Astrocyte (in vitro differentiated cells and primary cell): ENCODE results near the gene MED12L. TPM values are rescaled to one million over a fixed set of nuclear protein-coding genes. Genes with fewer than 3 reads are reported as not detected.
A peak's percentile ranks its signal among the peaks of the same experiment; 100 is the strongest.

Experiments
- DNase-seq: peaks from one replicate; pipeline ENCODE4 v3.0.0-alpha.2; 2010; ENCODE audit warnings: low read depth
- FAIRE-seq: peaks from 2 replicates; lab custom pipeline; 2011; peaks lifted over from hg19 to GRCh38; lab: Jason Lieb, UNC
- H2AFZ ChIP-seq: 2 replicates; pipeline ENCODE4 v1.6.0; 2012; ENCODE audit warnings: low read depth, low read length, inconsistent platforms
- H3K27ac ChIP-seq: 2 replicates; pipeline ENCODE4 v1.5.1; 2011; ENCODE audit warnings: low read depth, low read length, inconsistent platforms
- H3K27me3 ChIP-seq: 2 replicates; pipeline ENCODE4 v1.6.0; 2011; ENCODE audit warnings: low read length, inconsistent platforms; ENCODE audit not compliant: insufficient read depth
- H3K36me3 ChIP-seq: 2 replicates; pipeline ENCODE4 v1.5.1; 2011; ENCODE audit warnings: low read length, inconsistent platforms; ENCODE audit not compliant: insufficient read depth
- H3K4me1 ChIP-seq: 2 replicates; pipeline ENCODE4 v1.5.1; 2011; ENCODE audit warnings: low read length, inconsistent platforms; ENCODE audit not compliant: insufficient read depth
- H3K4me2 ChIP-seq: 2 replicates; pipeline ENCODE4 v1.6.0; 2012; ENCODE audit warnings: low read length, inconsistent platforms
- H3K4me3 ChIP-seq: 2 replicates; pipeline ENCODE4 v1.5.1; 2011; ENCODE audit warnings: low read depth, mild to moderate bottlenecking, low read length, inconsistent platforms; ENCODE audit not compliant: insufficient read depth
- H3K79me2 ChIP-seq: 2 replicates; pipeline ENCODE4 v1.6.0; 2012; ENCODE audit warnings: mild to moderate bottlenecking, low read length, inconsistent platforms; ENCODE audit not compliant: insufficient read depth
- H3K9ac ChIP-seq: 2 replicates; pipeline ENCODE4 v1.6.0; 2012; ENCODE audit warnings: mild to moderate bottlenecking, low read length, inconsistent platforms
- H3K9me3 ChIP-seq: 2 replicates; pipeline ENCODE4 v1.5.1; 2012; ENCODE audit warnings: low read depth, mild to moderate bottlenecking, low read length, inconsistent platforms; ENCODE audit not compliant: insufficient read depth
- H4K20me1 ChIP-seq: 2 replicates; pipeline ENCODE4 v1.6.0; 2012; ENCODE audit warnings: low read length, inconsistent platforms; ENCODE audit not compliant: insufficient read depth
- H3K27ac Mint-ChIP-seq: one replicate; pipeline ENCODE4 v1.8.0; 2021; ENCODE audit warnings: mild to moderate bottlenecking, mixed read lengths; ENCODE audit not compliant: unreplicated experiment
- H3K27me3 Mint-ChIP-seq: one replicate; pipeline ENCODE4 v1.8.0; 2021; ENCODE audit warnings: low read depth, mixed read lengths; ENCODE audit not compliant: unreplicated experiment
- H3K36me3 Mint-ChIP-seq: one replicate; pipeline ENCODE4 v1.8.0; 2021; ENCODE audit warnings: low read depth, mixed read lengths; ENCODE audit not compliant: unreplicated experiment
- H3K4me1 Mint-ChIP-seq: one replicate; pipeline ENCODE4 v1.8.0; 2021; ENCODE audit warnings: low read depth, mixed read lengths; ENCODE audit not compliant: unreplicated experiment
- H3K4me3 Mint-ChIP-seq: one replicate; pipeline ENCODE4 v1.8.0; 2021; ENCODE audit warnings: mild to moderate bottlenecking, moderate library complexity, mixed read lengths; ENCODE audit not compliant: unreplicated experiment
- H3K9me3 Mint-ChIP-seq: one replicate; pipeline ENCODE4 v1.8.0; 2021; ENCODE audit warnings: mild to moderate bottlenecking, mixed read lengths; ENCODE audit not compliant: unreplicated experiment
- CTCF ChIP-seq: IDR thresholded peaks from 2 replicates; pipeline ENCODE4 v1.5.1; 2011; ENCODE audit warnings: low read depth, mild to moderate bottlenecking, inconsistent platforms, low read length, moderate library complexity; ENCODE audit not compliant: insufficient read depth
- EZH2 ChIP-seq: IDR thresholded peaks from 2 replicates; pipeline ENCODE4 v1.6.1; 2012; ENCODE audit warnings: mild to moderate bottlenecking, low read length, inconsistent platforms; ENCODE audit not compliant: insufficient read depth
- total RNA-seq: library from RNA; stranded (reverse); gene quantifications from 2 replicates; pipeline ENCODE4 v1.2.1, GENCODE V29; 2021

The MED12L gene
- total RNA-seq, 1 donor from 2014 or later = 8.2 TPM

- peaks cover 3% of the 10 kb centered on the region for H3K9me3 Mint-ChIP-seq
- Histone ChIP-seq H3K4me2 (no peak overlapping the region), H3K9me3 (no peaks in the 10 kb centered on the region), H2AFZ (no peak overlapping the region), H3K4me1 (peaks cover 3% of the 10 kb centered on the region), H3K9ac (no peak overlapping the region), H3K36me3 (no peaks in the 10 kb centered on the region), H4K20me1 (no peaks in the 10 kb centered on the region), H3K27ac (no peak overlapping the region), H3K27me3 (peaks cover under 1% of the 10 kb centered on the region), H3K4me3 (no peak overlapping the region), H3K79me2 (no peaks in the 10 kb centered on the region)
- H3K4me3 Mint-ChIP-seq = no peak overlapping the region
- no peak for DNase-seq
- no peaks in the 10 kb centered on the region for H3K4me1 Mint-ChIP-seq
- TF ChIP-seq CTCF = no peak
- TF ChIP-seq EZH2 = no peak
- H3K27ac Mint-ChIP-seq = no peak overlapping the region
- peaks cover 3% of the 10 kb centered on the region for H3K27me3 Mint-ChIP-seq
- FAIRE-seq = no peak
- H3K36me3 Mint-ChIP-seq = no peaks in the 10 kb centered on the region
Observed at GRCh38 chr3:151456065-151456464, 370.6 kb downstream of the MED12L start.

- no peaks in the 10 kb centered on the region for H3K36me3 Mint-ChIP-seq
- H3K9me3 ChIP-seq = no peaks in the 10 kb centered on the region
- no peak overlapping the region for H3K27ac Mint-ChIP-seq
- H3K4me3 ChIP-seq = no peak overlapping the region
- no peak overlapping the region for H3K4me2 ChIP-seq
- TF ChIP-seq EZH2 (no peak), CTCF (no peak)
- peaks cover 13% of the 10 kb centered on the region for H3K27me3 Mint-ChIP-seq
- FAIRE-seq = no peak
- no peak for DNase-seq
- H3K4me1 ChIP-seq = peaks cover 6% of the 10 kb centered on the region
- H3K4me3 Mint-ChIP-seq = no peak overlapping the region
- peaks cover 9% of the 10 kb centered on the region for H3K27me3 ChIP-seq
- H2AFZ ChIP-seq = no peak overlapping the region
- H3K4me1 Mint-ChIP-seq = no peaks in the 10 kb centered on the region
- no peaks in the 10 kb centered on the region for H3K79me2 ChIP-seq
- no peak overlapping the region for H3K9ac ChIP-seq
- H3K27ac ChIP-seq = no peak overlapping the region
- H3K9me3 Mint-ChIP-seq = no peaks in the 10 kb centered on the region
- no peaks in the 10 kb centered on the region for H3K36me3 ChIP-seq
- H4K20me1 ChIP-seq = no peaks in the 10 kb centered on the region
Observed at GRCh38 chr3:151459358-151459757, 373.9 kb downstream of the MED12L start.

- Histone ChIP-seq H3K4me3 (no peak overlapping the region), H2AFZ (no peak overlapping the region), H3K36me3 (no peaks in the 10 kb centered on the region), H4K20me1 (no peaks in the 10 kb centered on the region), H3K4me2 (peak overlapping the region; percentile 92), H3K9me3 (no peaks in the 10 kb centered on the region), H3K79me2 (no peaks in the 10 kb centered on the region), H3K27me3 (peaks cover 9% of the 10 kb centered on the region), H3K9ac (peak overlapping the region; percentile 51), H3K4me1 (peaks cover 6% of the 10 kb centered on the region), H3K27ac (no peak overlapping the region)
- H3K27me3 Mint-ChIP-seq = peaks cover 13% of the 10 kb centered on the region
- H3K4me1 Mint-ChIP-seq = no peaks in the 10 kb centered on the region
- H3K4me3 Mint-ChIP-seq = peak overlapping the region; percentile 72
- TF ChIP-seq CTCF = no peak
- TF ChIP-seq EZH2 = no peak
- no peak overlapping the region for H3K27ac Mint-ChIP-seq
- H3K9me3 Mint-ChIP-seq = no peaks in the 10 kb centered on the region
- DNase-seq (peak; percentile 25), FAIRE-seq (no peak)
- no peaks in the 10 kb centered on the region for H3K36me3 Mint-ChIP-seq
Observed at GRCh38 chr3:151460228-151460627, 374.8 kb downstream of the MED12L start.
